Measurements from ENCODE around the gene PLAU.

PLAU gene

GRCh38 chr10:73910764-73911552 lies at the start of gene PLAU:
Gene PLAU (plus strand): TSS chr10:73911132. CDS start chr10:73911556, 424 bp downstream.
- peak; percentile 41 for DNase-seq

DNA sequence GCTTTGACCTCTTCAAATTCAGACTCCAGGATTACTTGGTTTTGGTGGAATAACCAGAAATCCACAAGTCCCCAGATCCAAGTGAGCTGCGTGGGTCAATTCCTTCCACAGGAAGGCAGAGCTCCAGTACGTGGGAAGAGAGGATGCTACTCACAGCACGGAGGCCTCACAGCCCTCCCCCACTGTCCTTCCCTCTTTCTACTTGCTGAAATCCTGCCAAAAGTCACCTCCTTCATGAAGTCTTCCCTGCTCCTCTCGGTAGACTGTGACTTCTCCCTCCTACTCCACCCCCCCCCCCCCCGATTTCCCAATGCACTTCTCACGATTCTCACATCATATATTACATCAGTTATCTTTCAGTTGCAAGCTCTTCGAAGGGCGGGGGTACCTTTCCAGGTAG lies 48.9 kb upstream of the PLAU start:
- DNase-seq: no peak

- no peak for DNase-seq
Observed at GRCh38 chr10:73863039-73863817, 47.7 kb upstream of the PLAU start.

- no peak for DNase-seq
Observed at GRCh38 chr10:73864229-73864628, 46.7 kb upstream of the PLAU start.

DNA sequence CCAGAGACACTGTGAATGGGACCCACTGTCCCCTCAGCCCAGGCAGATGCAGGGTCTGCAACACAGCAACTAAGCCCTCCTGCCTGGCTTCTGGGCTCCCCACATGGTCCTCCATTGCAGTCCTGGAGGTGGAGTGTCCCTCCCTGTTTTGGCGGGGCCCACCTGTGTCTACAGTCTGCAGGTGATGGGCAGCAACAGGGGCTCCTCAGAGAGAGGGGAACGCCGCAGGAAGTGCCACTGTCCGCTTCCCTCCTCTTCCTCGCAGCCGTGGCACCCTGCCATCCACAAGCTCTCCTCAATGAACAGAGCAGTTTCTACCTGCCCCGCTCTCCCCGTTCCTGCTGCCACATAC lies 45.8 kb upstream of the PLAU start:
- DNase-seq: no peak

DNA sequence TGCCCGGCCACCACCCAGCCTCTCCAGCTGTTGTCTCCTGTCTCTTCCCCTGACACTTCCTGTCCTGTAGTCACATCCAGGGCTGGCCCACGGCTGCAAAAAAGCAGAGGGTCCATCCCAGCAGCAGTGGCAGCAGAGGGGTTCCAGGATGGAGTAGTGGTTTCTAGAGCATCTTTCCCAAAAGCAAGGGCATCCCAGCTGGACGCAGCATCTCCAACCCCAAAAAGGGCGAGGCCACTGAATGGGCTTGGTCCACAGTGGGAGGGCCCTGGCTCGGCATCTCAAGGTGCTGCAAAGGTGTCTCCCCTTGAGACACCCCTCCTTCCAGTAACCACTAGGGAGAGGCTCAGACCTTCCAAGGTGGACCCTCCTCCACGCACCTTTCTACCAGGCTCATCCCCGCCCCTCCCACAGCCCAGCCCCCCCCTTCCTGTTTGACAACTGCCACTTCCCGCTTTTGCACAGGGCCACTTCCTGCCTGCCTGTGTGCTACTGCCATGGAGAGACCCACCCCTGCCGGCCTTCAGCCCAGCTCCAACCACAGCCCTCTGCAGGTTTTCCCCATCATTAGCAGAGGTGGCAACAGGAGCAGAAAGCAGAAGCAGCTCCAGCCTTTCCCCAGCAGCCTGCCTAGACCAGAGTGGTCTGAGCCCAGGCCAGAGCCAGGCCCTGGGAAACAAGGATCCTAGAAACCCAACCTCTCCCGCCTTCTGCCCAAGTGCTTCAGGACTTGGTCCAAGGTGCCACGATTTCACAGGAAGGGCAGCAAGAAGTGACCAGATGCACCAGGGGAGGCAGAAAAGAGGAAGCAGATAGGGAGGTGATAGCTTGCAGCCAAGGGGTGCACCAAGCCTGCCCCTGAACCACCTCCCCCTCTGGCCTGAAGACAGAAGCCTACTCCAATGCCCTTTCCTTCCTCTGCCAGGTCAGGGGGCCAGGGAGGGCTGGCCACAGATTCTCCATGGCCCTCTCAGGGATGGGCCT lies 45.2 kb upstream of the PLAU start:
- DNase-seq: peak; percentile 70

GRCh38 chr10:73866621-73867020 lies 44.3 kb upstream of the PLAU start:
- no peak for DNase-seq

DNA sequence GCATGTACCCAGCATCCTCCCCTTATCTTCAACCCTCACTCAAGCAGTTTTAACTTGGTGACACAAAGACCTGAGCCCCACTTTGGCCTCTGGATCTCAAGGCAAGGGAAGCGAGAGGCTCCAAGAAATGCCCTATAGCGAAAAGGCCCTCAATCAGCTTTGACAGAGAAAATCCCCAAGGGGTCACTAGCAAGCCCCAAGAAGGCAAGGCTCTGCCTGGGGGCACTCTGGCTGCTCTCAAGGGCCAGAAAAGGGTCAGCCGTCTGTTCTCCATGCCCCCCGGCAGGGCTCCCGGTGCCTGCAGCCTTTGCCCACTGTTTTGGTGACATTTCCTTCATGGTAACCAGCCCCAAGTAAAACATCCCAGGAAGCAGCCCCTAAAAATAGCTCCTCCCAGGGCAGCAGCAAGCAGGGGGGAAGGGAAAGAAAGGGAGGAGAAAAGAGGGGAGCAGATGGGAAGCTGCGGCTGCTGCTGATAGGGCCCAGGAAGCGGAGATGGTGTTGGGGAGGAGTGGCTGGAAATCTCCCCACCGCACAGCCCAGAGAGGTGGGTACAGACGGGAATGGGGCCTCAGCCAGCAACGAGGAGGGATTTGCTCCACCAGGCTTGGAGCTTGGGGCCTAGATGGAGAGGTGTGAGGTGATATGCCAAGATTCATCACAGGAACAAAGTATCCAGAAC lies 43.7 kb upstream of the PLAU start:
- no peak for DNase-seq

DNA sequence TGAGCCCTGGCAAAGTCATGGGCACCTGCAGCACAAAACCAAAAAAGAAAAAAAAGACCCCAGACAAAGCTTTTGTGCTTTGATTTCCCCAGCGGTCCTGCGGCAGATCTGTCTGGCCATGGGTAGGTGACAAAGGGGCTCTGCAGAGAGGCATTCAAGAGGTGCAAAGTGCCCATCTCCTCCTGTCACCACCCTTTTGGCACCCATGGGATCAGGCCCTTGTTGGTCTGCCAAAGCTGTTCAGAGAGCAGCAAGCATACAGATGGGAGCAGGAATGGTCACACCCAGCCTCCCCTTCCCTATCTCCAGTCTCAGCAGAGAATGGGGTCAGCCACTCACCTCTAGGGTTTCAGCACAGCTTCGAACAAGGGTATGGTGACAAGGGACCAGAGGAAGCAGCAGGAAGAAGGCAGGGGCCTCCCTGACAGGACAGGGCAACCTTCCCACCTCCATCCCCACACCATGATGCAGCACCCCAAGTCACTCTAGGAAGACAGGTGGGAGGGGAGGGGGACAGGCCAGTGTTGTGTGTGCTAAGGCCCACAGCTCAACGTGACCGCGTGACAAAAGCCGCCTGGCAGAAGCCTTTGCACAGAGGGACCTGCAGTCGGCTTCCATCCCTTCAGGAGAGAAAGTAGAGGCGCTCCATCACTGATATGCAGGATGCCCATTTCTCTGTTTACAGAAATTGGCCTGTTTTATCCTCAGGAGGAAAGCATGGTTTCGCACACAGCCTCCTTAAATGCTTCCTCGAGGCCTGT lies 42.9 kb upstream of the PLAU start:
- DNase-seq: no peak

DNA sequence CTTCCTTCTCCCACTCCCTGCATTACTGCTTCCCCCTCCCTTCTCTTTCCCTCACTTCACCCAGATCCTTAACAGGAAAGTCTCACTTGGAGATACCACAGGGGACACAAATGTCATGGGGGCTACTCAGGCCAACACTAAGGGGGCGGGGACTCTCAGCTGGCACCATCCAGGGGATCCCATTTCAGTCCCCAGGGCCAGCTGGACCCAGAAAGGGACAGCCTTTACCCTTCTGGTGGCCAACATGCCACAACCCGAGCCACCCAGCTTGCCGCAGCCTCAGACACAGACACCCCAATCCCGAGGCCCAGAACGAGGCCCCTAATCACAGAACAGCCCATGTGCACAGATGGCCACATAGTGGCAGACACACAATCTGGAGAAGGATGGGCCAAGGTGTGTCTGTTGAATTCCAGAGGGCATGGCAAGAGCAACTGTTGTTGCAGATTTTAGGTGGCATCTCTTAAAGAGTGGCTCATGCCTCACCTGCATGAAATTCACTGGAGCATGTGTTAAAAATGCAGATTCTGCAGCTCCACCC lies 42.2 kb upstream of the PLAU start:
- no peak for DNase-seq

- DNase-seq: no peak
Observed at GRCh38 chr10:73871295-73872189, 39.4 kb upstream of the PLAU start.

GRCh38 chr10:73872190-73872710 lies 38.7 kb upstream of the PLAU start:
- no peak for DNase-seq

DNA sequence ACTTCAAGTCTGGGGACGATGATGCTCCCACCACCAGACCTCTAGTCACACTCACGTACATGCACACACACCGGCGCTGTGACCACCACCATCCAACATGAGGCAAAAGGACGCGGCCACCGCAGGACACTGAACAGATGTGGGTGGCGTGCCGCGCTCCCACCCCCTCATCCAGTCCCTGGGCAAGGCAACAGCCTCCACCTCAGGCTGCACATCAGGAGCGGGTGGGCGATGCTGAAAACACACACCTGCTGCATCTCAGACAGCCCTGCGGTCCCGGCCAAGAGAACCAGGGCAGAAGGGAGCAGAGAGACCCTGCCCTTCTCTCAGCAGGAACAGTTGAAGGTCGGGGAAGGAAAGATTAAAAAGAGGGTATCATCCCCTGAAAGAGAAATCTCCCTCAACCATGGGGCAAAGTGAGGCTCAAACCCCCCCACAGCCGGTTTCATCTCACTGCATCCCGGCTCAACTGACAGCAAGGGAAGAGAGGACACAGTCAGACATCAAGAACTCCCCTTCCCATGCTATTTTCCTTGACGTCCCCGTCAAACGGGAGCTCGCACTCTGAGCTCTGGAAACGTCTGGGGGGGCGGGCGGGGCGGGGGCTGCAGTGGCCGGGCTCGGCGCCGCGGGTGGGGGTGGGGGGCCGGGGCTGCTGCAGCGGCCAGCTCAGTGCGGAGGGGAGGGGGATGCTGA lies 37.6 kb upstream of the PLAU start:
- no peak for DNase-seq

- no peak for DNase-seq
Observed at GRCh38 chr10:73873838-73874215, 37.1 kb upstream of the PLAU start.

- DNase-seq: peak; percentile 86
Observed at GRCh38 chr10:73874267-73875138, 36.4 kb upstream of the PLAU start, which contains the start of gene CAMK2G. Gene CAMK2G (minus strand): TSS chr10:73874555. CDS start chr10:73874461, 94 bp downstream.

- peak; percentile 37 for DNase-seq
Observed at GRCh38 chr10:73875139-73875475, 35.8 kb upstream of the PLAU start.

DNA sequence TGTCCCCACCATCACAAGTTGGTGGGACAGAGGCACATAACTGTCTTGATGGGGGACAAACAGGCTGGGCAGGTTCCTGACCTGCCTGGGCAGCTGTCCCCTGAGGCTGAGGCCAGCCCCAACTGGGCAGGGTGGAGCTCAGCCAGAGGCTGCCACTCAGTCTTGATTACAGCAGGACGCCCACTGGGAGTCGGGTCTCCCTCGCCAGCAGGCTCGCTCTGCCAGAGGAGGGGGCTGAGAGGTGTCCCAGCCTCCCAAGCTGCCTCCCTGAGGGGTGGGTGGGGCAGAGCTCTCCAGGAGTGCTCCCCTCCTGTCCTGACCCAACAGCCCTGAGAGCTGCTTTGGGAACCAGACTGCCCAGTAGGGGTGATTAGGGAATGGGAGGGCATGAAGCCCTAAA lies 34.8 kb upstream of the PLAU start:
- DNase-seq: no peak

- no peak for DNase-seq
Observed at GRCh38 chr10:73876566-73876965, 34.4 kb upstream of the PLAU start.
